ENCODE measurements around the gene MYOZ2.

The MYOZ2 gene

GRCh38 chr4:119233750-119234149 lies 98.1 kb downstream of the MYOZ2 start:
- Histone ChIP-seq H3K4me1 (ENCODE audit: control insufficient read depth, insufficient read depth, low read length, unreplicated experiment) (peaks cover 16% of the 10 kb centered on the region), H3K4me3 (ENCODE audit: low read depth, low read length) (no peak overlapping the region), H2AFZ (ENCODE audit: low read length, unreplicated experiment) (no peak overlapping the region), H3K27me3 (ENCODE audit: insufficient read depth, low read length) (no peaks in the 10 kb centered on the region), H3K36me3 (ENCODE audit: insufficient read depth, low read length) (peaks cover 18% of the 10 kb centered on the region; the same call in 1 of the 2 replicates), H3K27ac (ENCODE audit: low read depth, low read length) (no peak overlapping the region), H3K79me2 (ENCODE audit: control insufficient read depth, insufficient read depth, low read length, unreplicated experiment) (peaks cover 29% of the 10 kb centered on the region)

GRCh38 chr4:119237201-119237600 lies 101.6 kb downstream of the MYOZ2 start:
- no peaks in the 10 kb centered on the region for H3K27me3 ChIP-seq (ENCODE audit: insufficient read depth, low read length)
- H3K27ac ChIP-seq (ENCODE audit: low read depth, low read length): no peak overlapping the region
- H3K79me2 ChIP-seq (ENCODE audit: control insufficient read depth, insufficient read depth, low read length, unreplicated experiment): peaks cover 17% of the 10 kb centered on the region
- peaks cover 16% of the 10 kb centered on the region for H3K4me1 ChIP-seq (ENCODE audit: control insufficient read depth, insufficient read depth, low read length, unreplicated experiment)
- H2AFZ ChIP-seq (ENCODE audit: low read length, unreplicated experiment): no peak overlapping the region
- peaks cover 13% of the 10 kb centered on the region; the same call in 1 of the 2 replicates for H3K36me3 ChIP-seq (ENCODE audit: insufficient read depth, low read length)
- no peak overlapping the region for H3K4me3 ChIP-seq (ENCODE audit: low read depth, low read length)
